OCI-LY3 (cell line): ENCODE results near the gene MKI67.
"Not testable (repeated sequence)": the region's sequence is repeated elsewhere in the genome, so short reads cannot be mapped to it uniquely, and the experiment has no call there.

Experiments
- H2AFZ ChIP-seq: fragments of 200-600, 300-600 bp; shearing (Covaris generic); 2 replicates; pipeline ENCODE4 v1.6.0; 2014; ENCODE audit warnings: antibody characterized with exemption, low read depth, low read length
- H3K27ac ChIP-seq: fragments of 200-600, 300-600 bp; sonication (generic); 2 replicates; pipeline ENCODE4 v1.5.1; 2014; ENCODE audit warnings: mild to moderate bottlenecking, low read length, moderate library complexity, mixed read lengths
- H3K27me3 ChIP-seq: fragments of 200-600, 300-600 bp; sonication (generic); 2 replicates; pipeline ENCODE4 v1.6.1; 2014; ENCODE audit warnings: low read depth, low read length, mixed read lengths
- H3K36me3 ChIP-seq: fragments of 200-600, 300-600 bp; sonication (generic); replicated peaks from 2 replicates; pipeline ENCODE3; 2014; ENCODE audit warnings: low read depth, low read length, mixed read lengths
- H3K4me1 ChIP-seq: fragments of 300-600, 200-600 bp; sonication (generic); 2 replicates; pipeline ENCODE4 v1.6.1; 2014; ENCODE audit warnings: low read length, mixed read lengths
- H3K4me2 ChIP-seq: fragments of 200-600, 300-600 bp; sonication (generic); 2 replicates; pipeline ENCODE4 v1.6.1; 2014; ENCODE audit warnings: low read length, mixed read lengths
- H3K4me3 ChIP-seq: fragments of 300-600, 200-600 bp; sonication (generic); 2 replicates; pipeline ENCODE4 v1.5.1; 2014; ENCODE audit warnings: antibody characterized with exemption, mild to moderate bottlenecking, low read length, moderate library complexity
- H3K79me2 ChIP-seq: fragments of 300-600, 200-600 bp; shearing (Covaris generic); 2 replicates; pipeline ENCODE4 v1.6.1; 2014; ENCODE audit warnings: mild to moderate bottlenecking, low read length, mixed read lengths
- H3K9ac ChIP-seq: fragments of 300-600, 200-600 bp; shearing (Covaris generic); 2 replicates; pipeline ENCODE4 v1.6.0; 2014; ENCODE audit warnings: mild to moderate bottlenecking, low read length, moderate library complexity
- H3K9me3 ChIP-seq: fragments of 200-600, 300-600 bp; shearing (Covaris generic); 2 replicates; pipeline ENCODE4 v1.6.1; 2014; ENCODE audit warnings: low read length, mixed read lengths; ENCODE audit not compliant: insufficient read depth
- H4K20me1 ChIP-seq: fragments of 200-600, 300-600 bp; sonication (generic); 2 replicates; pipeline ENCODE4 v1.6.1; 2016; ENCODE audit warnings: low read length, mixed read lengths; ENCODE audit not compliant: insufficient read depth
- EZH2phosphoT487 ChIP-seq: fragments of 200-600 bp; shearing (Covaris generic); IDR thresholded peaks from 2 replicates; pipeline ENCODE4 v1.6.1; 2018; ENCODE audit warnings: antibody characterized with exemption, mixed run types, low read depth
- TF ChIP-seq, protein P1 (sequence below): fragments of 200-600, 300-600 bp; sonication (generic); IDR thresholded peaks from 2 replicates; pipeline ENCODE4 v1.5.1; 2014; ENCODE audit warnings: antibody characterized with exemption, low read length, low read depth

The MKI67 gene

GRCh38 chr10:128095753-128096469 is 30.3 kb downstream of the MKI67 start:
- H3K9ac ChIP-seq = no peak overlapping the region
- no peaks in the 10 kb centered on the region for H3K4me1 ChIP-seq
- no peaks in the 10 kb centered on the region for H3K27me3 ChIP-seq
- TF ChIP-seq EZH2phosphoT487 = no peak
- TF ChIP-seq, protein P1, sequence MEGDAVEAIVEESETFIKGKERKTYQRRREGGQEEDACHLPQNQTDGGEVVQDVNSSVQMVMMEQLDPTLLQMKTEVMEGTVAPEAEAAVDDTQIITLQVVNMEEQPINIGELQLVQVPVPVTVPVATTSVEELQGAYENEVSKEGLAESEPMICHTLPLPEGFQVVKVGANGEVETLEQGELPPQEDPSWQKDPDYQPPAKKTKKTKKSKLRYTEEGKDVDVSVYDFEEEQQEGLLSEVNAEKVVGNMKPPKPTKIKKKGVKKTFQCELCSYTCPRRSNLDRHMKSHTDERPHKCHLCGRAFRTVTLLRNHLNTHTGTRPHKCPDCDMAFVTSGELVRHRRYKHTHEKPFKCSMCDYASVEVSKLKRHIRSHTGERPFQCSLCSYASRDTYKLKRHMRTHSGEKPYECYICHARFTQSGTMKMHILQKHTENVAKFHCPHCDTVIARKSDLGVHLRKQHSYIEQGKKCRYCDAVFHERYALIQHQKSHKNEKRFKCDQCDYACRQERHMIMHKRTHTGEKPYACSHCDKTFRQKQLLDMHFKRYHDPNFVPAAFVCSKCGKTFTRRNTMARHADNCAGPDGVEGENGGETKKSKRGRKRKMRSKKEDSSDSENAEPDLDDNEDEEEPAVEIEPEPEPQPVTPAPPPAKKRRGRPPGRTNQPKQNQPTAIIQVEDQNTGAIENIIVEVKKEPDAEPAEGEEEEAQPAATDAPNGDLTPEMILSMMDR = no peak
- H3K36me3 ChIP-seq = peaks cover 38% of the 10 kb centered on the region
- H4K20me1 ChIP-seq = peaks cover 7% of the 10 kb centered on the region
- H2AFZ ChIP-seq = no peak overlapping the region
- H3K4me2 ChIP-seq = no peak overlapping the region
- no peak overlapping the region for H3K27ac ChIP-seq
- no peaks in the 10 kb centered on the region for H3K79me2 ChIP-seq
- H3K4me3 ChIP-seq = no peak overlapping the region
- no peaks in the 10 kb centered on the region for H3K9me3 ChIP-seq

GRCh38 chr10:128095027-128095752 is 31.0 kb downstream of the MKI67 start:
- H3K4me3 ChIP-seq = no peak overlapping the region
- no peak overlapping the region for H3K4me2 ChIP-seq
- no peak for TF ChIP-seq EZH2phosphoT487
- TF ChIP-seq, protein P1 = no peak
- no peak overlapping the region for H3K27ac ChIP-seq
- H3K36me3 ChIP-seq = peaks cover 31% of the 10 kb centered on the region
- H3K9me3 ChIP-seq = no peaks in the 10 kb centered on the region
- no peaks in the 10 kb centered on the region for H3K27me3 ChIP-seq
- peaks cover 7% of the 10 kb centered on the region for H4K20me1 ChIP-seq
- H3K4me1 ChIP-seq = no peaks in the 10 kb centered on the region
- no peaks in the 10 kb centered on the region for H3K79me2 ChIP-seq
- H2AFZ ChIP-seq = no peak overlapping the region
- no peak overlapping the region for H3K9ac ChIP-seq

DNA sequence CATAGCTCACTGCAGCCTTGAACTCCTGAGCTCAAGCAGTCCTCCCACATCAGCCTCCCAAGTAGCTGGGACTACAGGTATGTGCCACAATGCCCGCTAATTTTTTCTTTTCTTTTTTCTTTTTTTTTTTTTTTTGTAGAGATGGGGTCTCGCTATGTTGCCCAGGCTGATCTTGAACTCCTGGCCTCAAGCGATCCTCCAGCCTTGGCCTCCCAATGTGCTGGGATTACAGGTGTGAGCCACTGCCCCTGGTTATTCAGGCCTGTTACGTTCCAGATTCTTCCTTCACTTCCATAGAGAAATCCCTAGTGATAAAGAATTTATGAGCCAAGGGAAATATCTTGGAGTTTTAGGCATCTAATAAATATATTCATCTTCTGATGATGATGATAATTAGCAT is 31.6 kb downstream of the MKI67 start:
- H4K20me1 ChIP-seq, H3K27ac ChIP-seq, H3K79me2 ChIP-seq, H3K4me1 ChIP-seq, H3K4me3 ChIP-seq, H3K9ac ChIP-seq, H3K4me2 ChIP-seq, H2AFZ ChIP-seq, H3K27me3 ChIP-seq, H3K9me3 ChIP-seq: not testable (repeated sequence)
- peaks cover 28% of the 10 kb centered on the region for H3K36me3 ChIP-seq

DNA sequence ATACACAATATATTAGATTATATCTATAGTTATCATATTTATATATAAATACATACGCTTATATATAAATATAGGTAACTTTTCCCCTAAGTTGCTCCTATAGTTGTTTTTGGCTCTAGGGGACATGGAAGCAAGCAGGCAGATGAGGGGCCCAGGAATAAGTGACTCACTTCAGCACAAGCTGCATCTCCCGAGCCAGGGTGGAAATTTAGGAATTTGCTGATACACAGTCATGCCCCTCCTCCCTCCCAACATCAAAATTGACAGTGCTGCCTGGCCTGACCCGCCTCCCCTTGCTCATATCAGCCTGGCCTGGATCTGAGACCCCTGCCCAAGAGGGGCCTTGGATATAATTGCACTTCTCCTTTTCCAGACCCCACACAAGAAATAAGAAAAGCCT is 33.8 kb downstream of the MKI67 start:
- TF ChIP-seq, protein P1 = no peak
- TF ChIP-seq EZH2phosphoT487 = no peak
- Histone ChIP-seq H3K36me3 (peaks cover 8% of the 10 kb centered on the region), H3K9me3 (no peaks in the 10 kb centered on the region), H3K9ac (no peak overlapping the region), H3K27ac (no peak overlapping the region), H4K20me1 (peaks cover under 1% of the 10 kb centered on the region), H3K4me2 (no peak overlapping the region), H3K27me3 (no peaks in the 10 kb centered on the region), H3K4me3 (no peak overlapping the region), H3K79me2 (no peaks in the 10 kb centered on the region), H3K4me1 (peaks cover 15% of the 10 kb centered on the region), H2AFZ (no peak overlapping the region)
